GM21381 (cell line): ENCODE data around the gene GPC4.

Source experiments
- ATAC-seq: cut with Tn5 transposase; IDR thresholded peaks from one replicate; pipeline ENCODE4 v1.9.1; 2021; ENCODE audit warnings: mild to moderate bottlenecking, moderate library complexity; ENCODE audit not compliant: unreplicated experiment

The GPC4 gene

GRCh38 chrX:133415276-133416105, at the start of gene GPC4:
Gene GPC4 (minus strand): TSS chrX:133415489. CDS start chrX:133414965, 524 bp downstream.
- no peak for ATAC-seq

- ATAC-seq: no peak
These were observed 45.9 kb upstream of the GPC4 start for GRCh38 chrX:133461231-133461630.

- ATAC-seq: no peak
These were observed 39.6 kb upstream of the GPC4 start for GRCh38 chrX:133454924-133455323.

GRCh38 chrX:133454491-133454914, 39.2 kb upstream of the GPC4 start:
- no peak for ATAC-seq

- ATAC-seq: no peak
These were observed 33.3 kb upstream of the GPC4 start for GRCh38 chrX:133448512-133449076.

GRCh38 chrX:133444952-133445831, 29.9 kb upstream of the GPC4 start:
- ATAC-seq: no peak

- ATAC-seq: no peak
These were observed 28.9 kb upstream of the GPC4 start for GRCh38 chrX:133444196-133444595.

GRCh38 chrX:133440797-133441163, 25.5 kb upstream of the GPC4 start:
- no peak for ATAC-seq

- no peak for ATAC-seq
These were observed 24.9 kb upstream of the GPC4 start for GRCh38 chrX:133440081-133440796.

- no peak for ATAC-seq
These were observed 22.5 kb upstream of the GPC4 start for GRCh38 chrX:133437766-133438165.

GRCh38 chrX:133437356-133437755, 22.1 kb upstream of the GPC4 start:
- no peak for ATAC-seq

GRCh38 chrX:133435544-133436124, 20.3 kb upstream of the GPC4 start:
- no peak for ATAC-seq

- no peak for ATAC-seq
These were observed 19.0 kb upstream of the GPC4 start for GRCh38 chrX:133434197-133434820.

GRCh38 chrX:133419911-133420310, 4.6 kb upstream of the GPC4 start:
- no peak for ATAC-seq

GRCh38 chrX:133418588-133418987, 3.3 kb upstream of the GPC4 start:
- no peak for ATAC-seq

- ATAC-seq: no peak
These were observed 2.1 kb upstream of the GPC4 start for GRCh38 chrX:133417364-133417763.

GRCh38 chrX:133414406-133415275, 648 bp downstream of the GPC4 start:
- ATAC-seq: no peak

- no peak for ATAC-seq
These were observed 1.9 kb downstream of the GPC4 start for GRCh38 chrX:133413218-133413925.

- no peak for ATAC-seq
These were observed 2.6 kb downstream of the GPC4 start for GRCh38 chrX:133412665-133413064.
